Mucosa of gallbladder (tissue), 1 donor: ENCODE measurements around the gene PPT2. TPM values are rescaled to one million over a fixed set of nuclear protein-coding genes. Genes with fewer than 3 reads are reported as not detected.
A peak's percentile ranks its signal among the peaks of the same experiment; 100 is the strongest.
"Not testable (repeated sequence)": the region's sequence is repeated elsewhere in the genome, so short reads cannot be mapped to it uniquely, and the experiment has no call there.

ENCODE experiments used
- DNase-seq: peaks from one replicate; pipeline ENCODE4 v3.0.0-alpha.2; 2020; ENCODE audit warnings: low spot score
- total RNA-seq: library from RNA; stranded (reverse); gene quantifications from one replicate; pipeline ENCODE4 v1.2.1, GENCODE V29; 2021
- donor health status: DM: no; HTN: no; CAD: no.

Gene PPT2
- total RNA-seq, 1 donor from 2014 or later = 17.4 TPM

- peak; percentile 99 for DNase-seq
Observed at GRCh38 chr6:32127717-32128592, 26.0 kb upstream of the PPT2 start, which contains the start of gene ATF6B. ATF6B (minus strand) TSS chr6:32128246; CDS start chr6:32128207, 39 bp downstream.

GRCh38 chr6:32128751-32129296 lies 25.1 kb upstream of the PPT2 start:
- no peak for DNase-seq

DNA sequence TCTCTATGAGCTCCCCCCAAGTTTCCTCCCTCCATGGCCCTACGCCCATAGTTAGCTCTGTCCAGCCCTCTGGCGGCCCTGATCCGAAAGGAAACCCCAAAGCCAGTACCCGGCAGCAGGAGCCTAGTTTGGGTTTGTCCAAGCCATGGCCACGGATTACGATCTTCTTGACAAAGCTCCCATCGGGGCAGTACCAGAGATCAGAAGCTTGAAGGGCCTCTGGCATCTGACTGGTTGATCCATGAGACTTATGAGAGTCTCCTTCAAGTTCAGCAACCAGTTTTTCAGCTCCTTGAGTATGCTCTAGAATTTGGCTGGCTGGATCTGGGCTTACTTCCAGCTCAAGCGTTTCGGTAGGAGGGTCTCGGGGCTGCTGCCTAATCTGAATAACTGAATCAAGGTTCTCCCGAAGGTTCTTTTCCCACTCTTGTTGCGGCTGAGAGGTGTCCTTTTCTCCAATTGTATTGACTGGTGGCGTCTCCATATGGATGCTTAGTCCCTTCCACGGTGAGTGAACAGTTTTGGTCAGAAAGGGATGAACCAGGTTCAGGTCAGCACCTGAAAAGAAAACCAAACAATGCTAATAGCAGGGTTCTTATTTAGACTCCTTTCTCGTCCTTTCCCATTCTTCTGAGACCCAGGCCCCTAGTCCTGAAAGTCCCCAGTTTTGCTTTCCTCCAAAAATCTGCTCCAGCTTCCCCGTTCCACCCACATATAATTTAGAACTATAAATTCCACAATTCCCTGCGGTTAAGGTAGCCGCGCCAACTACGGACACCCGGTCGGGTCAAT lies 24.4 kb upstream of the PPT2 start:
- no peak for DNase-seq

GRCh38 chr6:32131439-32131948 lies 22.4 kb upstream of the PPT2 start:
- no peak for DNase-seq

GRCh38 chr6:32132110-32132509 lies 21.8 kb upstream of the PPT2 start:
- no peak for DNase-seq

DNA sequence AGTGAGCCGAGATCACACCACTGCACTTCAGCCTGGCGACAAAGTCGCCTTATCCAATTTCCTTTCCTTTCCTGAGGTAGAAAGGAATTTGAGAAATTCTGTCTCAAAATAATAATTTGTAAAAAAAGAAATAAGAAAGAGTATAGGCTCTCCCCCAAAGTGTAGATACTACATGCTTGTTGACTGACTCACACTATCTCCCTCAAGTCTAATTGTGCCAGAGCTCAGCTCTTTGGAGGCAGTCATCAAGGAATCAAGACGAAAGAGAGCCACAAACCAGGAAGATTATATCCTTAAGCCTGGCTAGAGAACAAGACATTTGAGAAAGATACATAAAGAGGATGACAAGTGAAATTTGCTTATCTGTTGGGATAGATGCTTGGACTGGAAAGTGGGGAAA lies 20.2 kb upstream of the PPT2 start:
- no peak for DNase-seq

- DNase-seq = no peak
Observed at GRCh38 chr6:32137454-32137853, 16.5 kb upstream of the PPT2 start.

DNA sequence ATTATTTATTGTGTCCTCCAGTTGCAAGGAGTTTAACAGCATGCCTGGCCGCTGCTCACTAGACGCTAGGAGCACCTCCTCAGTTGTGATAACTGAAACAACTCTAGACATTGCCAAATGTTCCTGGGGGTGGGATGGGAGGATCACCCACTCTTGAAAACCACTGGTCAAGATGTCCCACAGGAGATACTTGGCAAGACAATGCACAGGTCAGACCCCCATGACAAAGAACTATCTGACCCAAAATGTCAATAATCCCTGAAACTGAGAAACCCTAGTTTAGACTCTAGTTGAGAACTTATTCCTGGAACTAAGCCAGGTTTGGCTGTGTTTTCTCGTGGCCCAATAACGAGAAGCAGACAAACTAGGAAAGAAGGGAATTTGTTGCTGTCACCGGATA lies 14.4 kb upstream of the PPT2 start:
- no peak for DNase-seq

DNA sequence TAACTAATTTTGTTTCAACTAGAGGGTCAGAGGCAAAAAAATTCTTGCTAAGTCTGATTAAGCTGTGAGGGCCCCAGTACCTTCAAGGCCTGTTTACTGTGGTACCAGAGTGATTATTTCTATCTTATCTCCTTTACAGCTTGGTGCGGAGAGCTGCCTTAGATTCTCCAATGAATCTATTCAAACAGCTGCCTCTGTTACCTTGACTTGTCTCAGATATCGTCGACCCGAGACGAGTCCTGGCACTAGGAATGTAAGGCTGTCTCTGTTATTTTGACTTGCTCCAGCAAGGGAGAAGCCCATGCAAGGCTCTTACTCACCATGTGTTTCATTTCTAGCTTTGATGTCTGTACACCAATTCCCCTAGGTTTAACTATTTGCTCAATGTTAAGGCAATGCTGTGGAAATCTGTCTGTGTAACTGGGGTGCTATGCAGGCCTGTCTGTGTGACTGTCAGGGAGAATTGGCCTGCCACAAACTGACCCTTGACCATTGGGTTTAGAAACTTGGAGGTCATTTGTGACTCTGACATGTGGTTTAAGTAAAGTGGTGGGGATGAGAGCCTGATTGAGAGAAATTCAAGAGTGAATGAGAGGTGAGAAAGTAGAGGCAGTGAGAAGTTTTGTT lies 13.4 kb upstream of the PPT2 start:
- no peak for DNase-seq

- DNase-seq = not testable (repeated sequence)
Observed at GRCh38 chr6:32144238-32144637, 9.7 kb upstream of the PPT2 start.

- no peak for DNase-seq
Observed at GRCh38 chr6:32146287-32146686, 7.7 kb upstream of the PPT2 start.

- no peak for DNase-seq
Observed at GRCh38 chr6:32146687-32147086, 7.3 kb upstream of the PPT2 start.

DNA sequence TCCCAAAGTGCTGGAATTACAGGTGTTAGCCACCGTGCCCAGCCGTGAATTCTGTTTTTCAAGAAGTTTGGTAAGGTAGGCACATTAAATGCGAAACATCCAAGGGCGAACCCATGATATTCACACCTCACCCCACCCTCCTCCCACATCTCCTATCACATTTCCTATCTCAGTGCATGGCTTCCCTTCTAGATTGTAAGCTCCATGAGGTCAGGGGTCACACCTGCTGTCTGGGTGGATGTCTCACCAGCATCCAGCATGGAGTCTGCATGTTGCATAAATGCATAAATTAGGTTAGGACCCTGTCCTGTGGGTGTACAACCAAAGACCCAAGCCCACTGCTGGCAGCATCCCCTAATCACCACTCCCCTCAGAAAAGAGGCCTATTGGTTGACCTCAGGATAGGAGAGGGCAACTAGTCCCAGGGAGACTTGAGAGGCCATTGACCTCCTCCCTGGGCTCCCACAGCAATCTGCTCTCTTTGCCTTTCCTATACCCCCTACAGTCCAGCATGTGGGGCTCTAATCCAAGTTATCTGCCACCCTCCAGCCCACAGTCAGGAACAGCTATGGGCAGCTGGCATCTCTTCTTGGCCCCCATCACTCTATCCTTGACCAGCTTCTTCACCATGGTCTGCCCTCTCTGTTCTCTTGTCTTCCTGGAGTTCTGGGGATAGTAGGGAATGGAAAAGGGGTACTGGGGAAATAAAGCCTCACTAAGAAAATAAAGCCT lies 6.4 kb upstream of the PPT2 start:
- DNase-seq = no peak

GRCh38 chr6:32148289-32149091 lies 5.5 kb upstream of the PPT2 start:
- DNase-seq = peak; percentile 77

DNA sequence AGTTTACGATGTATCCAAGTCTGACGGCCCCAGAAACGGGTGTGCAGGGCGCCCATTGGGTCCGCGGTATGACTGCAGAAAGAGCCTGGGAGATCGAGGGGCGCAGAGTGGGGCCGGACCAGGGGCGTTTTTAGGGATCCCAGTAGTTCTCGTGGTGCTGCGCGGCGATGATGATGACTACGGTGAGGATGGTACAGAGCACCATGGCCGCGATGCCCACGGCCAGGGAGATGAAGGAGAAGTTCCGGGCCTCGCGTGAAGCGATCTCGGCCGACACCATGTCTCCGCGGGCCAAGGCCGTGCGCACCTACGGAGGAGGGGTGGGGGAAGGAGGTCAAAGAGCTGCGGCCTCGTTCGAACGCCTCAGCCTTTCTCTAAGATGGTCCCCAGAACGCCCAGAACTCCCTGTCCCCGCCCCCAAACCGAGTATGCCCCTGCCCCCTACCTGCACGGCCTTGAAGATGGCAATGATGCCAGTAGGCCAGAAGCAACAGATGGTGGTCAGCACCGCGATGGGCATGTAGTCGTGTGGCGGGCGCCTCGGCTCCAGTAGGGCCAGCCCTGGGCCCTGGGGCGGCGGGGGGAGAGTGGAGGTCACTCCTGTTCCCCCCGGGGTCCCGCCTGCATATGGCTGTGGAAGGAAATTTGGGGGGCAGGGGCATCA lies 4.7 kb upstream of the PPT2 start:
- no peak for DNase-seq

DNA sequence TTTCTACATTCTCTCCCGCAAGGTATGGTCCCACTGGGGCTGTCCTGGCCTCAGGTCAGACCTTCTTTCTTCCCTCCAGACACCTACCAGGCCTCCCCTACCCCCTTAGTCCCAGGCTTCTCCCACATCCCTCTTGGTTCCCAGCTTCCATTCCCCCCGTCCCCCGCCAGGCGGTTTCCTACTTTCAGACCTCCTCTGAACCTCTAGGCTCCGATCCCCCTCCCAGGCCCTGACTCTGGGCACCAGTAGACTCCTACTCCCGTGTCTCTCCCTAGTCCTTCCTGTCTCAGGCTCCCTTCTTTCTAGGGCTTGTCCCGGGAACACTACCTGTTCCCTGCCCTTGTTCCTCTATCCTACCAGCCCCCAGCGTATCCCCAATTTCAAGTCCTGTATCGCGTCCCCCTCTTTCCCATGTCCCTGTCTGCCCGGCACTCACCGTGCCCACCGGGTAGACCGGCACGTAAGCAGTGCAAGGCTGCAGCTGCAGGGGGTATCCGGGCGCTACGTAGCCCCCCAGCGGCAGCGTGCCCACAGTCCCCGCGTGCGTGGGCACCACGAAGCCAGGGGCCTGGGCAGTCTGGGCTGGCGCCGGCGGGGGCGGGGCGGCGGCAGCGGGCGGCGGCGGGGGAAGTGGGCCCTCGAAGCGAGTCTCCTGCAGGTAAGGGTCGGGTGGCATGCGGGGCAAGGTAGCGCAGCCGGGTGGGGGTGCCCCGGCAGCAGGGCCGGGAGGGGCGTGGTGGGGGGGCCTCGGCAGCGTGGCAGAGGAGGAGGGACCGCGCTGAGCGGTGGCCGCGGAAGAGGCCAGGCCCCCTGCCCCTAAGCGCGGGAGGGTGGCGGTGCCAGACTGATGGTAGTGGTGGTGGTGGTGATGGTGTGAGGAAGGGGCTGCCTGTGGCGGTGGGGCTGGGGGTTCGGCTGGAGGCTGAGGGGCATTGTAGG lies 3.7 kb upstream of the PPT2 start:
- DNase-seq = no peak

- DNase-seq = no peak
Observed at GRCh38 chr6:32151181-32151862, 2.6 kb upstream of the PPT2 start.
